ENCODE results near the gene NRCAM. TPM values are rescaled to one million over a fixed set of nuclear protein-coding genes. Genes with fewer than 3 reads are reported as not detected.

Gene NRCAM
- total RNA-seq, 6 experiments from 2014 or later, result 0.27 to 0.51 (median 0.40) TPM

GRCh38 chr7:108326938-108327337 is 129.3 kb downstream of the NRCAM start:
- no peaks in the 10 kb centered on the region for H3K9me3 Mint-ChIP-seq
- TF ChIP-seq CTCF (IDR thresholded peaks at IDR 0.05), result no peak
- H3K27ac Mint-ChIP-seq, result no peak overlapping the region
- no peaks in the 10 kb centered on the region for H3K4me1 Mint-ChIP-seq (ENCODE audit: low read depth)
- no peaks in the 10 kb centered on the region for H3K36me3 Mint-ChIP-seq (ENCODE audit: low read depth)
- H3K27me3 Mint-ChIP-seq (ENCODE audit: insufficient read depth), result no peaks in the 10 kb centered on the region; the same call in 1 of the 2 replicates
- DNase-seq, result no peak
- H3K4me3 Mint-ChIP-seq, result no peak overlapping the region

DNA sequence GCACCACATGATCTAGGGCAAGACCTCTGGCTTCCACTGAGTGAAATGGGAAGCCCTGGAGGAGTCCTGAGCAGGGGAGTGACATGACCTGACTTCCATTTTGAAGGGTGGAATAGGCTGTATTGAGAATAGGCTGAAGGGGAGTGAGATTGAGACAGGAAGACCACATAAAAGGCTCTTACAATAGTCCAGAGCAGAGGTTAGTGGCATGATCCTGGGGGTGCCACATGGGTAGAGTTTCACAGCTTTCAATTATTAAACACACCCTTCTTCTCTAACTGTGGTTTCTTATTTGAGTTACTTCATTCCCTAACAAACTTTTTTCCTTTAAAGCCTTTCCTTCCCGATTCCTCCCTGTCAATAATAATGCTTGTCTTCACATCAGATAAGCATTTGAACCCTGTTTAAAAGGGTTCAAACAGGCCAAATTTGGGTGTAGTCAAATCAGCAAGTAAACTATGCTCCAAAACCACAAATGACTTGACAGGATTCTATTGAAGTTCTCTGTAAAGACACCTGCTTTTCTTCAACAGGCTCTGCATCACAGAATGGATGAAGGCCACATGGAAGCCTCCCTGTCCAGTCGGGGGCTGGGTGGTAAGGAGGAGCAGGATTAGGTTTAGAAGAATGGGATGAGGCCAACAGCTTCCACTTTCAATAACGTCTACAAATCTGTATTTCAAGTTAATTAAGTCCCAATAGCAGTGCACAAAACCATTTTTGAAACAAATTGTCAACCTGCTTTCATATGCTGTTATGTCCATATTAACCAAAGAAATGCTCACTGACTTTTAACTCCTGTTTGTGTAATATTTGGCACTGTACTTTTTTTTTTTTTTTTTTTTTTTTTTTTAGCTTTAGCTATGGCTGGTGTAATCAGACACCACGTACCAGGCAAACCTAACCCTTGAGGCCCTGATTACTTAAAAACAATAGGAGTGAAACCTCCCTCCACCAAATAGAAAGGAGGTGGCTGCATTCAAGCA is 131.9 kb downstream of the NRCAM start:
- DNase-seq, result no peak
- H3K27me3 Mint-ChIP-seq (ENCODE audit: insufficient read depth), result no peaks in the 10 kb centered on the region; the same call in 1 of the 2 replicates
- H3K4me1 Mint-ChIP-seq (ENCODE audit: low read depth), result no peaks in the 10 kb centered on the region
- H3K36me3 Mint-ChIP-seq (ENCODE audit: low read depth), result no peaks in the 10 kb centered on the region
- H3K9me3 Mint-ChIP-seq, result no peaks in the 10 kb centered on the region
- no peak overlapping the region for H3K27ac Mint-ChIP-seq
- no peak overlapping the region for H3K4me3 Mint-ChIP-seq
- TF ChIP-seq CTCF (IDR thresholded peaks at IDR 0.05), result no peak

GRCh38 chr7:108322925-108323832 is 133.1 kb downstream of the NRCAM start:
- no peak overlapping the region for H3K27ac Mint-ChIP-seq
- no peak overlapping the region for H3K4me3 Mint-ChIP-seq
- no peak for TF ChIP-seq CTCF (IDR thresholded peaks at IDR 0.05)

DNA sequence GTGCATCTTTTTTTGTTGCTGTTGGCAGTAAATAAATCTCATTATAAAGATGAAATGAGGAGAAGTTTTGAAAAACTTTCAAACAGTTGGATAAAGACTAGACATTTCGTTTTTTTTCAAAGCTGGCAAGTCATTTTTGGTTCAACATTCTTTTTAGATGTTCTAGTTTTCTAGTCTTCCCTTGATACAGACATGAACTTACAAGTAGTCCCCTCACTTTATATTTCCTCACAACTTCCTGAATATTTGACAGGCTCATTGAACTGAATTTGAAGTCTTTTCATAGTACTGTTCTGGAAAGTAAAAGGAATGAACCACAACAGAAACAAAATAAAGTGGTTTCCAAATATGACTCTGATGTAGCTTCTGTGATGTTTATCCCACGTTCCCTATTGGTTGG is 134.2 kb downstream of the NRCAM start:
- DNase-seq, result no peak
- Mint-ChIP-seq H3K9me3 (no peaks in the 10 kb centered on the region), H3K27ac (no peak overlapping the region), H3K4me3 (no peak overlapping the region), H3K27me3 (ENCODE audit: insufficient read depth) (peaks cover 6% of the 10 kb centered on the region), H3K4me1 (ENCODE audit: low read depth) (no peaks in the 10 kb centered on the region), H3K36me3 (ENCODE audit: low read depth) (no peaks in the 10 kb centered on the region)
- no peak for TF ChIP-seq CTCF (IDR thresholded peaks at IDR 0.05)

More at GRCh38 chr7:108322925-108323832, 133.1 kb downstream of the NRCAM start:
- Mint-ChIP-seq H3K27me3 (ENCODE audit: insufficient read depth) (no peaks in the 10 kb centered on the region; the same call in 1 of the 2 replicates), H3K9me3 (no peaks in the 10 kb centered on the region), H3K36me3 (ENCODE audit: low read depth) (no peaks in the 10 kb centered on the region), H3K4me1 (ENCODE audit: low read depth) (no peaks in the 10 kb centered on the region)
- no peak for DNase-seq

- Mint-ChIP-seq H3K4me3 (no peak overlapping the region), H3K27ac (no peak overlapping the region), H3K4me1 (ENCODE audit: low read depth) (no peaks in the 10 kb centered on the region), H3K36me3 (ENCODE audit: low read depth) (no peaks in the 10 kb centered on the region), H3K27me3 (ENCODE audit: insufficient read depth) (peaks cover 6% of the 10 kb centered on the region), H3K9me3 (no peaks in the 10 kb centered on the region)
- no peak for DNase-seq
- no peak for TF ChIP-seq CTCF (IDR thresholded peaks at IDR 0.05)
These were observed 134.9 kb downstream of the NRCAM start for GRCh38 chr7:108321359-108321758.
